ENCODE measurements around the gene CLASP1. TPM values are rescaled to one million over a fixed set of nuclear protein-coding genes. Genes with fewer than 3 reads are reported as not detected.
A peak's percentile ranks its signal among the peaks of the same experiment; 100 is the strongest.
"Not testable (repeated sequence)": the region's sequence is repeated elsewhere in the genome, so short reads cannot be mapped to it uniquely, and the experiment has no call there.

CLASP1 gene
- total and polyA plus RNA-seq, 2 experiments from 2014 or later, result 16.6 to 56.3 TPM

DNA sequence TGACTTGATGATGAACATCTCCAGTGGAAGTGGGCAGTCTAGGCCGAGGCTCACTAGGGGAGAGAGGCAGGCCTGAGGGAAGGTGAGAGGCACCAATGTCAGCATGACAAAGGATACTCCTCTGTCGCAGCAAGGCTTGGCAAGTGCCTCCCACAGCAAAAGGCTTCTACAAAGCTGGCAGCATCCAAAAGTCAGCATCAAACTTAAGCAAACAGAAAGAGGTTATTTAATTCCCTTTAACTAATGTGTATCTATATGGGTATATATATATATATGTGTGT is 45.8 kb upstream of the CLASP1 start (continued):
- TF ChIP-seq EZH2phosphoT487 (IDR thresholded peaks at IDR 0.05; ENCODE audit: unreplicated experiment), result no peak

GRCh38 chr2:121694398-121695170 is 45.3 kb upstream of the CLASP1 start:
- H3K9me3 Mint-ChIP-seq, result no peaks in the 10 kb centered on the region
- Histone ChIP-seq H3K4me3 (no peak overlapping the region), H3K27ac (ENCODE audit: low read depth) (peak overlapping the region; percentile 21; the same call in 1 of the 2 replicates), H3K27me3 (ENCODE audit: insufficient read depth) (no peaks in the 10 kb centered on the region), H3F3A (replicated peaks; ENCODE audit: low read depth) (no peaks in the 10 kb centered on the region), H3K4me2 (no peak overlapping the region), H3K4me1 (ENCODE audit: insufficient read depth) (peaks cover 12% of the 10 kb centered on the region), H2AFZ (0 out of 2 replicates have a peak overlapping the region, but pooled peaks have one; percentile 56), H3K79me2 (replicated peaks; ENCODE audit: insufficient read depth) (no peaks in the 10 kb centered on the region), H3K9me2 (ENCODE audit: insufficient read depth) (no peaks in the 10 kb centered on the region), H3K36me3 (ENCODE audit: insufficient read depth) (no peaks in the 10 kb centered on the region), H4K20me1 (replicated peaks; ENCODE audit: insufficient read depth) (no peaks in the 10 kb centered on the region)
- no peak overlapping the region for H3K4me3 Mint-ChIP-seq
- TF ChIP-seq, protein P1, sequence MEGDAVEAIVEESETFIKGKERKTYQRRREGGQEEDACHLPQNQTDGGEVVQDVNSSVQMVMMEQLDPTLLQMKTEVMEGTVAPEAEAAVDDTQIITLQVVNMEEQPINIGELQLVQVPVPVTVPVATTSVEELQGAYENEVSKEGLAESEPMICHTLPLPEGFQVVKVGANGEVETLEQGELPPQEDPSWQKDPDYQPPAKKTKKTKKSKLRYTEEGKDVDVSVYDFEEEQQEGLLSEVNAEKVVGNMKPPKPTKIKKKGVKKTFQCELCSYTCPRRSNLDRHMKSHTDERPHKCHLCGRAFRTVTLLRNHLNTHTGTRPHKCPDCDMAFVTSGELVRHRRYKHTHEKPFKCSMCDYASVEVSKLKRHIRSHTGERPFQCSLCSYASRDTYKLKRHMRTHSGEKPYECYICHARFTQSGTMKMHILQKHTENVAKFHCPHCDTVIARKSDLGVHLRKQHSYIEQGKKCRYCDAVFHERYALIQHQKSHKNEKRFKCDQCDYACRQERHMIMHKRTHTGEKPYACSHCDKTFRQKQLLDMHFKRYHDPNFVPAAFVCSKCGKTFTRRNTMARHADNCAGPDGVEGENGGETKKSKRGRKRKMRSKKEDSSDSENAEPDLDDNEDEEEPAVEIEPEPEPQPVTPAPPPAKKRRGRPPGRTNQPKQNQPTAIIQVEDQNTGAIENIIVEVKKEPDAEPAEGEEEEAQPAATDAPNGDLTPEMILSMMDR (conservative IDR thresholded peaks at IDR 0.05; ENCODE audit: low read depth in 2 of 2), result no peak
- no peak for TF ChIP-seq ZNF462 (CRISPR knock-in tag; IDR thresholded peaks at IDR 0.05)
- TF ChIP-seq, protein P2, sequence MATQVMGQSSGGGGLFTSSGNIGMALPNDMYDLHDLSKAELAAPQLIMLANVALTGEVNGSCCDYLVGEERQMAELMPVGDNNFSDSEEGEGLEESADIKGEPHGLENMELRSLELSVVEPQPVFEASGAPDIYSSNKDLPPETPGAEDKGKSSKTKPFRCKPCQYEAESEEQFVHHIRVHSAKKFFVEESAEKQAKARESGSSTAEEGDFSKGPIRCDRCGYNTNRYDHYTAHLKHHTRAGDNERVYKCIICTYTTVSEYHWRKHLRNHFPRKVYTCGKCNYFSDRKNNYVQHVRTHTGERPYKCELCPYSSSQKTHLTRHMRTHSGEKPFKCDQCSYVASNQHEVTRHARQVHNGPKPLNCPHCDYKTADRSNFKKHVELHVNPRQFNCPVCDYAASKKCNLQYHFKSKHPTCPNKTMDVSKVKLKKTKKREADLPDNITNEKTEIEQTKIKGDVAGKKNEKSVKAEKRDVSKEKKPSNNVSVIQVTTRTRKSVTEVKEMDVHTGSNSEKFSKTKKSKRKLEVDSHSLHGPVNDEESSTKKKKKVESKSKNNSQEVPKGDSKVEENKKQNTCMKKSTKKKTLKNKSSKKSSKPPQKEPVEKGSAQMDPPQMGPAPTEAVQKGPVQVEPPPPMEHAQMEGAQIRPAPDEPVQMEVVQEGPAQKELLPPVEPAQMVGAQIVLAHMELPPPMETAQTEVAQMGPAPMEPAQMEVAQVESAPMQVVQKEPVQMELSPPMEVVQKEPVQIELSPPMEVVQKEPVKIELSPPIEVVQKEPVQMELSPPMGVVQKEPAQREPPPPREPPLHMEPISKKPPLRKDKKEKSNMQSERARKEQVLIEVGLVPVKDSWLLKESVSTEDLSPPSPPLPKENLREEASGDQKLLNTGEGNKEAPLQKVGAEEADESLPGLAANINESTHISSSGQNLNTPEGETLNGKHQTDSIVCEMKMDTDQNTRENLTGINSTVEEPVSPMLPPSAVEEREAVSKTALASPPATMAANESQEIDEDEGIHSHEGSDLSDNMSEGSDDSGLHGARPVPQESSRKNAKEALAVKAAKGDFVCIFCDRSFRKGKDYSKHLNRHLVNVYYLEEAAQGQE (IDR thresholded peaks at IDR 0.05; ENCODE audit: unreplicated experiment), result no peak
- H3K27ac Mint-ChIP-seq, result no peak overlapping the region; the same call in 1 of the 2 replicates
- H3K4me1 Mint-ChIP-seq, result peaks cover 18% of the 10 kb centered on the region
- no peak for DNase-seq (ENCODE audit: low spot score)
- H3K36me3 Mint-ChIP-seq (ENCODE audit: low read depth), result no peaks in the 10 kb centered on the region
- ATAC-seq, result peak; percentile 19
- peaks cover 6% of the 10 kb centered on the region for H3K27me3 Mint-ChIP-seq (ENCODE audit: insufficient read depth, low read depth, poor library complexity)

DNA sequence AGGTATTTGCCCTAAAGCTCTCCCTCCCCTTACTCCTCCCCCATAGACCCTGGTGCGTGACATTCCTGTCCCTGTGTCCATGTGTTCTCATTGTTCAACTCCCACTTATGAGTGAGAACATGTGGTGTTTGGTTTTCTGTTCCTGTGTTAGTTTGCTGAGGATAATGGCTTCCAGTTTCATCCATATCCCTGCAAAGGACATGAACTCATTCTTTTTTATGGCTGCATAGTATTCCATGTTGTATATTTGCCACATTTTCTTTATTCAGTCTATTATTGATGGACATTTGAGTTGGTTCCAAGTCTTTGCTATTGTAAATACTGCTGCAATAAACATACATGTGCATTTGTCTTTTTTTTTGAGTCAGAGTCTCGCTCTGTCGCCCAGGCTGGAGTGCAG is 41.3 kb upstream of the CLASP1 start:
- not testable (repeated sequence) for H3K27ac ChIP-seq (ENCODE audit: low read depth); H2AFZ ChIP-seq; H3K9me2 ChIP-seq (ENCODE audit: insufficient read depth); H3K36me3 ChIP-seq (ENCODE audit: insufficient read depth); H3K4me2 ChIP-seq; DNase-seq (ENCODE audit: low spot score); H3K36me3 Mint-ChIP-seq (ENCODE audit: low read depth); H4K20me1 ChIP-seq (replicated peaks; ENCODE audit: insufficient read depth); H3K27me3 ChIP-seq (ENCODE audit: insufficient read depth); H3K4me3 ChIP-seq; H3K27ac Mint-ChIP-seq; H3F3A ChIP-seq (replicated peaks; ENCODE audit: low read depth); H3K9me3 Mint-ChIP-seq; H3K79me2 ChIP-seq (replicated peaks; ENCODE audit: insufficient read depth); ATAC-seq; H3K4me3 Mint-ChIP-seq
- H3K4me1 ChIP-seq (ENCODE audit: insufficient read depth), result peaks cover 21% of the 10 kb centered on the region
- Mint-ChIP-seq H3K27me3 (ENCODE audit: insufficient read depth, low read depth, poor library complexity) (peaks cover 10% of the 10 kb centered on the region), H3K4me1 (peaks cover 20% of the 10 kb centered on the region)
